Measurements from ENCODE around the gene ARFGAP1. TPM values are rescaled to one million over a fixed set of nuclear protein-coding genes. Genes with fewer than 3 reads are reported as not detected.

The ARFGAP1 gene
- total RNA-seq, 1 donor: 85.5 TPM

DNA sequence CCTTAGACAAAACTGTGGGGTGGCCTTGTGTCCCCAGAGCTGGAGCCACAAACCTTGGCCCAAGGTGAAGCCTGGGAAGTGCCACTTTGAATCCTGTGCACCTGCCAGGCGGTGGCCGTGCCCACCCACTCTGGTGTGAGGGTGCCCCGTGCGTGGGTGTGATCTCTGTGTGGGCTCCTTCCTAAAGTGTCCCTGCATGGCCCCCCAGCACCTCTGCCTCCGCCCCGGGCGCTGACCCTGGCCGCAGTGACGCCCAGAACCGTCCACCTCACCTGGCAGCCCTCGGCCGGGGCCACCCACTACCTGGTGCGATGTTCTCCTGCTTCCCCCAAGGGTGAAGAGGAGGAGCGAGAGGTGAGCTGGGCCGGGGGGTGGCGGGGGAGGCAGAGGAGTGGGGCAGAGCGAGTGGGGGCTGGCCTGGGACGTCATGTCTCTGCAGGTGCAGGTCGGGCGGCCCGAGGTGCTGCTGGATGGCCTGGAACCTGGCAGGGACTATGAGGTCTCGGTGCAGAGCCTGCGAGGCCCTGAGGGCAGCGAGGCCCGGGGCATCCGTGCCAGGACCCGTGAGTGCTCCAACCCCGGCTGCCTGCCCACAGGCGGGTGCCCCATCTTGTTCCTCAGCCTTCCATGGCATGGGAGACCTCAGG, 38.7 kb downstream of the ARFGAP1 start:
- H3K4me3 ChIP-seq (ENCODE audit: low read depth, low read length): no peak overlapping the region
- TF ChIP-seq, protein P1, sequence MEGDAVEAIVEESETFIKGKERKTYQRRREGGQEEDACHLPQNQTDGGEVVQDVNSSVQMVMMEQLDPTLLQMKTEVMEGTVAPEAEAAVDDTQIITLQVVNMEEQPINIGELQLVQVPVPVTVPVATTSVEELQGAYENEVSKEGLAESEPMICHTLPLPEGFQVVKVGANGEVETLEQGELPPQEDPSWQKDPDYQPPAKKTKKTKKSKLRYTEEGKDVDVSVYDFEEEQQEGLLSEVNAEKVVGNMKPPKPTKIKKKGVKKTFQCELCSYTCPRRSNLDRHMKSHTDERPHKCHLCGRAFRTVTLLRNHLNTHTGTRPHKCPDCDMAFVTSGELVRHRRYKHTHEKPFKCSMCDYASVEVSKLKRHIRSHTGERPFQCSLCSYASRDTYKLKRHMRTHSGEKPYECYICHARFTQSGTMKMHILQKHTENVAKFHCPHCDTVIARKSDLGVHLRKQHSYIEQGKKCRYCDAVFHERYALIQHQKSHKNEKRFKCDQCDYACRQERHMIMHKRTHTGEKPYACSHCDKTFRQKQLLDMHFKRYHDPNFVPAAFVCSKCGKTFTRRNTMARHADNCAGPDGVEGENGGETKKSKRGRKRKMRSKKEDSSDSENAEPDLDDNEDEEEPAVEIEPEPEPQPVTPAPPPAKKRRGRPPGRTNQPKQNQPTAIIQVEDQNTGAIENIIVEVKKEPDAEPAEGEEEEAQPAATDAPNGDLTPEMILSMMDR (IDR thresholded peaks at IDR 0.05; ENCODE audit: insufficient read depth, low read depth, low read length): no peak
- no peak for DNase-seq (ENCODE audit: low read depth)

DNA sequence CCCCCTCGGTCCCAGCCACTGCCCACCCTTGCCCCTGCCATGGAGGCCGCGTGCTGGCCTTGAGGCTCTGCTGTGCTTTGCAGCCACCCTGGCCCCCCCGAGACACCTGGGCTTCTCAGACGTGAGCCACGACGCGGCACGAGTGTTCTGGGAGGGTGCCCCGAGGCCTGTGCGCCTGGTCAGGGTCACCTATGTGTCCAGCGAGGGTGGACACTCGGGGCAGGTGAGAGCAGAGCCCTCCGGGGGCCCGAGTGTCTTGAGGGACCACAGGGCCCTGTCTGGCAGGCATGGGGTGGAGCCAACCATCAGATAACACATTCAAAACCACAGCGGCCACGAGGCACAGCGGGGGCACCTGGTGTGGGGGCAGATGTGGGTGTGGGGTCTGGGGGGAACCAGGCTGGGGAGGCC, 39.2 kb downstream of the ARFGAP1 start:
- TF ChIP-seq, protein P1 (IDR thresholded peaks at IDR 0.05; ENCODE audit: insufficient read depth, low read depth, low read length): no peak
- no peak overlapping the region for H3K4me3 ChIP-seq (ENCODE audit: low read depth, low read length)
- DNase-seq (ENCODE audit: low read depth): no peak

DNA sequence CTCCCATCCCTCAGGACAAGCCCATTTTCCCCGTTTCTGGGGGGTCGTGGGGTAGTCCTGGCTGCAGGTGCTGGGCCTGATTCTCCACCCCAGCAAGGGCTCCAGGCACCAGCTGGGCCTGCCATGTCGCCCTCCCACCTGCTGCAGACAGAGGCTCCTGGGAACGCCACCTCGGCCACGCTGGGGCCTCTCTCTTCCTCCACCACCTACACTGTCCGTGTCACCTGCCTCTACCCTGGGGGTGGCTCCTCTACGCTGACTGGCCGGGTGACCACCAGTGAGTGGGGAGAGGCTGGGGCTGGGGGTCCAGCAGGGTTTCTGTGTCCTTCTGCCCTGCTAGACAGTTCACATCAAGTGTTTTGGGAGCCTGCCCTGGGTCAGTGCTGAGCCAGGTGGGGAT, 39.7 kb downstream of the ARFGAP1 start:
- TF ChIP-seq, protein P1 (IDR thresholded peaks at IDR 0.05; ENCODE audit: insufficient read depth, low read depth, low read length): no peak
- no peak overlapping the region for H3K4me3 ChIP-seq (ENCODE audit: low read depth, low read length)
- DNase-seq (ENCODE audit: low read depth): no peak

DNA sequence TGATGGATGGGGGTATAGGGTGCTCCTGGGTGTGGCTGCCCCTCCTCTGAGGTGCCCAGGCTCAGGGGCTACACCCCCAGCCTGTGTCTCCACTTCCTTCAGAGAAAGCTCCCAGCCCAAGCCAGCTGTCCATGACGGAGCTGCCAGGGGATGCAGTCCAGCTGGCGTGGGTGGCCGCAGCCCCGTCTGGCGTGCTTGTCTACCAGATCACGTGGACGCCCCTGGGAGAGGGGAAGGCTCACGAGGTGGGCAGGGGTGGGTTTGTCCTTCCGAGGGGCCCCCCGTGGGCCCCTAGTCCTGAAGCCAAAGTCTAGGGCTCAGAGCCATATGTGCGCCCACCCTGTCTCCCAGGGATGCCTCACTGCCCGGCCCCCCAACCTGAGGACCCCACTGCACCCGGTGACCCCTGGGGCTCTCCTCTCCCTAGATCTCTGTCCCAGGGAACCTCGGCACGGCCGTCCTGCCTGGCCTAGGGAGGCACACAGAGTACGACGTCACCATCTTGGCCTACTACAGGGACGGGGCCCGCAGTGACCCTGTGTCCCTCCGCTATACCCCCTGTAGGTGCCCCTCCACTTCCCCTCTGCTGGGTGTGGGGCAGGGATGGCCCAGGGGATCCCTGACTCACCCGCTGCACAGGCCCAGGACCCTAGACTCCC, 40.2 kb downstream of the ARFGAP1 start:
- no peak overlapping the region for H3K4me3 ChIP-seq (ENCODE audit: low read depth, low read length)
- TF ChIP-seq, protein P1 (IDR thresholded peaks at IDR 0.05; ENCODE audit: insufficient read depth, low read depth, low read length): no peak
- peak; percentile 45 for DNase-seq (ENCODE audit: low read depth)

DNA sequence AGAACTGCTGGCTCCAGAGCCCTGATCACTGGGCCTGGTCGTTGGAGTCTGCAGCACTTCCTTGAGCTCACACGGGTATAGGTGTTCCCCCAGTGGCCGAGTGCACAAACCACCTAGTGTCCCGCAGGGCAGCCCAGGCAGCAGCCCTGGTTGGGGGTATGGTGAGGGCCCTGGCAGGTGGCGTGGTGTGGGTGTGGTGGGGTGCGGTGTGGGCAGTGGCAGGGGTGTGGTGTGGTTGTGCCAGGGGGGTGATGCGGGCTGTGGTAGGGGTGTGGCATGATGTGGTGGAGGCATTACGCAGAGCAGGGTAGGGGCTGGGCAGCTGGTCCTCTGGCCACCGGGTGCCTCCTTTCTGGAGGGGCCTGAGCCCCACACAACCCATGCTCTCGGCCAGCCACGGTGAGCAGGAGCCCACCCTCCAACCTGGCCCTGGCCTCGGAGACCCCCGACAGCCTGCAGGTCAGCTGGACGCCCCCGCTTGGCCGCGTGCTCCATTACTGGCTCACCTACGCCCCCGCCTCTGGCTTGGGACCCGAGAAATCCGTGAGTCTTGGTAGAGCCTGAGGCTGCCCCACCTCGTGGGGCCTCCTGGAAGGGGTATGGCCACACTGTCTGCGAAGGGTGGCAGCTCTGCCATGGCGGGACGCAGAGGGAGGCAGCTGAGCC, 40.9 kb downstream of the ARFGAP1 start:
- H3K4me3 ChIP-seq (ENCODE audit: low read depth, low read length): no peak overlapping the region
- no peak for DNase-seq (ENCODE audit: low read depth)
- TF ChIP-seq, protein P1 (IDR thresholded peaks at IDR 0.05; ENCODE audit: insufficient read depth, low read depth, low read length): no peak

DNA sequence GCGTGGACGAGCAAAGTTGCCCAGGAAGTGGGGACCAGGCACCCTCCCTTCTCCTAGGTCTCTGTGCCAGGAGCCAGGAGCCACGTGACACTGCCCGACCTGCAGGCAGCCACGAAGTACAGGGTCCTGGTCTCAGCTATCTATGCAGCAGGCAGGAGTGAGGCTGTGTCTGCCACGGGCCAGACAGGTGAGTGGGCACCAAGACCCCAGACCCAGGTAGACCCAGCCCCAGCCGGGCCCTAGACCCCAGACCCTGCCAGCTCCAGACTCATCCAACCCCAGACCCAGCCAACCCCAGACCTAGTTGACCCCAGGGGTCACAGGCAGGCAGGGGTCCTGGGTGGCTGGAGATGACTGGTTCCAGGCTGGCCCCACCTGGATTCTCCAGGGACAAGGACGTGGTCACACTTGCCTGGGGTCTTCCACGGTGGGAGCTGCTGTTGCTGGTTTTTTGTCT, 41.4 kb downstream of the ARFGAP1 start:
- H3K4me3 ChIP-seq (ENCODE audit: low read depth, low read length): no peak overlapping the region
- TF ChIP-seq, protein P1 (IDR thresholded peaks at IDR 0.05; ENCODE audit: insufficient read depth, low read depth, low read length): no peak
- no peak for DNase-seq (ENCODE audit: low read depth)
